Stimulated activated CD8-positive, alpha-beta memory T cell treated with anti-CD3 and anti-CD28 coated beads, Interleukin-15, amount 100 ng/mL, for 4 hours (primary cell): ENCODE measurements around the gene GJD4.

Experiments
- DNase-seq, 2 donors: peaks; one replicate each; pipeline ENCODE4 v3.0.0-alpha.2; 2020; ENCODE audit warnings: low read depth in 2 of 2

GJD4 gene

GRCh38 chr10:35626971-35627507 lies 21.9 kb downstream of the GJD4 start:
- no peak for DNase-seq

GRCh38 chr10:35631404-35631803 lies 26.3 kb downstream of the GJD4 start:
- DNase-seq = no peak

- no peak for DNase-seq
These were observed 26.9 kb downstream of the GJD4 start for GRCh38 chr10:35632027-35632426.

- DNase-seq = no peak
These were observed 28.2 kb downstream of the GJD4 start for GRCh38 chr10:35633006-35633980.

- no peak for DNase-seq
These were observed 30.4 kb downstream of the GJD4 start for GRCh38 chr10:35635576-35635975.

- no peak for DNase-seq
These were observed 31.8 kb downstream of the GJD4 start for GRCh38 chr10:35636956-35637355.

GRCh38 chr10:35637462-35637861 lies 32.3 kb downstream of the GJD4 start:
- no peak for DNase-seq

GRCh38 chr10:35638101-35638500 lies 33.0 kb downstream of the GJD4 start:
- DNase-seq = no peak

- no peak for DNase-seq
These were observed 34.0 kb downstream of the GJD4 start for GRCh38 chr10:35639021-35639727.

GRCh38 chr10:35639728-35640401 lies 34.7 kb downstream of the GJD4 start:
- no peak for DNase-seq

- DNase-seq = no peak
These were observed 35.3 kb downstream of the GJD4 start for GRCh38 chr10:35640474-35640873.

GRCh38 chr10:35640951-35641675 lies 36.0 kb downstream of the GJD4 start:
- DNase-seq = no peak

GRCh38 chr10:35641676-35642034 lies 36.5 kb downstream of the GJD4 start:
- no peak for DNase-seq

GRCh38 chr10:35642035-35642792 lies 37.1 kb downstream of the GJD4 start, which contains the start of gene FZD8:
Gene FZD8 (minus strand): TSS chr10:35642296. CDS start chr10:35641429, 867 bp downstream.
- peak; percentile 27 to 49 for DNase-seq

- DNase-seq = no peak
These were observed 37.6 kb downstream of the GJD4 start for GRCh38 chr10:35642793-35643114.

- no peak for DNase-seq
These were observed 38.3 kb downstream of the GJD4 start for GRCh38 chr10:35643151-35644049.

GRCh38 chr10:35644050-35644950 lies 39.2 kb downstream of the GJD4 start:
- DNase-seq = no peak

GRCh38 chr10:35650894-35651293 lies 45.8 kb downstream of the GJD4 start:
- DNase-seq = no peak

GRCh38 chr10:35652824-35653223 lies 47.7 kb downstream of the GJD4 start:
- no peak for DNase-seq
